Measurements from ENCODE around the gene MACIR.

MACIR gene

GRCh38 chr5:103290846-103291245 is 32.3 kb downstream of the MACIR start:
- no peak for DNase-seq (ENCODE audit: low read depth in 4 of 4, low spot score in 1 of 4)

GRCh38 chr5:103291606-103292005 is 33.0 kb downstream of the MACIR start:
- no peak for DNase-seq (ENCODE audit: low read depth in 4 of 4, low spot score in 1 of 4)

- DNase-seq (ENCODE audit: low read depth in 4 of 4, low spot score in 1 of 4) = no peak
Measured at GRCh38 chr5:103293099-103293498, 34.5 kb downstream of the MACIR start.

GRCh38 chr5:103293719-103294118 is 35.2 kb downstream of the MACIR start:
- DNase-seq (ENCODE audit: low read depth in 4 of 4, low spot score in 1 of 4) = no peak

- DNase-seq (ENCODE audit: low read depth in 4 of 4, low spot score in 1 of 4) = no peak
Measured at GRCh38 chr5:103294906-103295305, 36.3 kb downstream of the MACIR start.

GRCh38 chr5:103295424-103295823 is 36.9 kb downstream of the MACIR start:
- DNase-seq (ENCODE audit: low read depth in 4 of 4, low spot score in 1 of 4) = no peak

- no peak for DNase-seq (ENCODE audit: low read depth in 4 of 4, low spot score in 1 of 4)
Measured at GRCh38 chr5:103295871-103296270, 37.3 kb downstream of the MACIR start.

- no peak for DNase-seq (ENCODE audit: low read depth in 4 of 4, low spot score in 1 of 4)
Measured at GRCh38 chr5:103298117-103298516, 39.6 kb downstream of the MACIR start.

GRCh38 chr5:103298607-103299188 is 40.1 kb downstream of the MACIR start:
- DNase-seq (ENCODE audit: low read depth in 4 of 4, low spot score in 1 of 4) = no peak

- no peak for DNase-seq (ENCODE audit: low read depth in 4 of 4, low spot score in 1 of 4)
Measured at GRCh38 chr5:103305809-103306208, 47.2 kb downstream of the MACIR start.

- DNase-seq (ENCODE audit: low read depth in 4 of 4, low spot score in 1 of 4) = no peak
Measured at GRCh38 chr5:103307470-103307869, 48.9 kb downstream of the MACIR start.

GRCh38 chr5:103308774-103309173 is 50.2 kb downstream of the MACIR start:
- no peak for DNase-seq (ENCODE audit: low read depth in 4 of 4, low spot score in 1 of 4)

- no peak for DNase-seq (ENCODE audit: low read depth in 4 of 4, low spot score in 1 of 4)
Measured at GRCh38 chr5:103313056-103313455, 54.5 kb downstream of the MACIR start.

- DNase-seq (ENCODE audit: low read depth in 4 of 4, low spot score in 1 of 4) = no peak
Measured at GRCh38 chr5:103315455-103315854, 56.9 kb downstream of the MACIR start.

- DNase-seq (ENCODE audit: low read depth in 4 of 4, low spot score in 1 of 4) = no peak
Measured at GRCh38 chr5:103327451-103327850, 68.9 kb downstream of the MACIR start.

GRCh38 chr5:103327893-103328292 is 69.3 kb downstream of the MACIR start:
- no peak for DNase-seq (ENCODE audit: low read depth in 4 of 4, low spot score in 1 of 4)

Data from stimulated activated CD4-positive, alpha-beta T cell treated with anti-CD3 and anti-CD28 coated beads, Interleukin-1b, Interleukin-23, amount 100 ng/mL, for 24 hours (primary cell).